ENCODE data around the gene RFX5. TPM values are rescaled to one million over a fixed set of nuclear protein-coding genes. Genes with fewer than 3 reads are reported as not detected.

RFX5 gene
- total and polyA plus RNA-seq, 9 of the 15 experiments (the other 6 are each of a cell fraction or from before 2014, with no cell fraction given): 3.8 to 48.2 (median 32.2) TPM

GRCh38 chr1:151327223-151327902 lies 19.7 kb downstream of the RFX5 start, which contains the start of gene PI4KB (continued):
- no peak for TF ChIP-seq ZBTB12 (CRISPR knock-in tag; IDR thresholded peaks at IDR 0.05)
- TF ChIP-seq ARID3A (IDR thresholded peaks at IDR 0.05; ENCODE audit: borderline replicate concordance, low read depth, low read length): no peak
- no peak for TF ChIP-seq HMGXB4 (CRISPR knock-in tag; IDR thresholded peaks at IDR 0.05)
- TF ChIP-seq VEZF1 (CRISPR knock-in tag; IDR thresholded peaks at IDR 0.05): peak; percentile 33; the same call in 1 of the 2 replicates
- peak; percentile 36 for TF ChIP-seq POLR2AphosphoS5 (IDR thresholded peaks at IDR 0.05; ENCODE audit: control insufficient read depth, insufficient read depth, low read depth, low read length)
- TF ChIP-seq NFIC (IDR thresholded peaks at IDR 0.05): no peak; the same call in 1 of the 2 replicates
- 0 out of 2 replicates have a peak, but pooled peaks have one; percentile 20 for TF ChIP-seq BHLHE40 (IDR thresholded peaks at IDR 0.05; ENCODE audit: low read length)
- no peak for TF ChIP-seq E2F1 (CRISPR knock-in tag; IDR thresholded peaks at IDR 0.05)
- no peak for TF ChIP-seq ZNF717 (CRISPR knock-in tag; IDR thresholded peaks at IDR 0.05)
- TF ChIP-seq RBM34 (IDR thresholded peaks at IDR 0.05; ENCODE audit: borderline replicate concordance, insufficient read depth, low read length): no peak
- no peak for TF ChIP-seq ZNF12 (CRISPR knock-in tag; IDR thresholded peaks at IDR 0.05)
- TF ChIP-seq ARNT (IDR thresholded peaks at IDR 0.05): peak in 1 of 2 experiments; percentile 79; a peak in 1 of 4 replicates
- no peak for TF ChIP-seq CEBPZ (IDR thresholded peaks at IDR 0.05; ENCODE audit: borderline replicate concordance, low read depth, low read length)
- TF ChIP-seq NFE2 (IDR thresholded peaks at IDR 0.05; ENCODE audit: low read depth): peak; percentile 64

Measured in K562 (cell line).